GM23338 (cell line): ENCODE measurements around the gene CLEC5A. TPM values are rescaled to one million over a fixed set of nuclear protein-coding genes. Genes with fewer than 3 reads are reported as not detected.

Source experiments
- ATAC-seq: fragments of 200-7000 bp; cut with Tn5 transposase; 3 replicates; pipeline ENCODE4 v1.9.1; 2020
- DNase-seq: peaks from one replicate; pipeline ENCODE4 v3.0.0-alpha.2; 2015; ENCODE audit warnings: low spot score
- H2AFZ ChIP-seq: fragments of 200-600 bp; sonication (generic); 2 replicates; pipeline ENCODE4 v1.8.0; 2016; ENCODE audit warnings: antibody characterized with exemption, mild to moderate bottlenecking, moderate library complexity
- H3F3A ChIP-seq: fragments of 200-600 bp; sonication (generic); replicated peaks from 2 replicates; pipeline ENCODE4 v1.8.0; 2017; ENCODE audit warnings: antibody characterized with exemption, mixed run types, low read depth
- H3K27ac ChIP-seq: fragments of 200-600 bp; sonication (generic); 2 replicates; pipeline ENCODE4 v1.6.1; 2016; ENCODE audit warnings: low read depth
- H3K27me3 ChIP-seq: fragments of 200-600 bp; sonication (generic); 2 replicates; pipeline ENCODE4 v1.8.0; 2016; ENCODE audit warnings: mild to moderate bottlenecking, mixed run types, moderate library complexity; ENCODE audit not compliant: insufficient read depth
- H3K36me3 ChIP-seq: fragments of 200-600 bp; sonication (generic); 2 replicates; pipeline ENCODE4 v1.8.0; 2016; ENCODE audit warnings: mild to moderate bottlenecking; ENCODE audit not compliant: insufficient read depth
- H3K4me1 ChIP-seq: fragments of 200-600 bp; sonication (generic); 2 replicates; pipeline ENCODE4 v1.8.0; 2016; ENCODE audit warnings: mild to moderate bottlenecking, moderate library complexity; ENCODE audit not compliant: insufficient read depth
- H3K4me2 ChIP-seq: fragments of 200-600 bp; sonication (generic); 2 replicates; pipeline ENCODE4 v1.7.1; 2017; ENCODE audit warnings: mixed run types
- H3K4me3 ChIP-seq: fragments of 200-600 bp; sonication (generic); 2 replicates; pipeline ENCODE4 v1.6.1; 2016; ENCODE audit warnings: mixed run types
- H3K79me2 ChIP-seq: fragments of 200-600 bp; sonication (generic); replicated peaks from 2 replicates; pipeline ENCODE4 v1.8.0; 2017; ENCODE audit warnings: mild to moderate bottlenecking; ENCODE audit not compliant: insufficient read depth
- H3K9me2 ChIP-seq: fragments of 200-600 bp; sonication (generic); 2 replicates; pipeline ENCODE4 v1.8.0; 2017; ENCODE audit not compliant: insufficient read depth
- H4K20me1 ChIP-seq: fragments of 200-600 bp; sonication (generic); replicated peaks from 2 replicates; pipeline ENCODE4 v1.8.0; 2017; ENCODE audit warnings: mild to moderate bottlenecking; ENCODE audit not compliant: insufficient read depth
- H3K27ac Mint-ChIP-seq: 2 replicates; pipeline ENCODE4 v1.8.0; 2020; ENCODE audit warnings: inconsistent platforms, mild to moderate bottlenecking, moderate library complexity, mixed read lengths
- H3K27me3 Mint-ChIP-seq: 3 replicates; pipeline ENCODE4 v1.8.0; 2022; ENCODE audit warnings: low read depth, mild to moderate bottlenecking, moderate library complexity, mixed read lengths, inconsistent platforms; ENCODE audit not compliant: insufficient read depth, poor library complexity
- H3K36me3 Mint-ChIP-seq: 3 replicates; pipeline ENCODE4 v1.8.0; 2021; ENCODE audit warnings: low read depth, mild to moderate bottlenecking, inconsistent platforms, moderate library complexity, mixed read lengths
- H3K4me1 Mint-ChIP-seq: 3 replicates; pipeline ENCODE4 v1.8.0; 2020; ENCODE audit warnings: mild to moderate bottlenecking, inconsistent platforms, mixed read lengths
- H3K4me3 Mint-ChIP-seq: 3 replicates; pipeline ENCODE4 v1.8.0; 2021; ENCODE audit warnings: moderate library complexity, mild to moderate bottlenecking, inconsistent platforms, mixed read lengths
- H3K9me3 Mint-ChIP-seq: 3 replicates; pipeline ENCODE4 v1.8.0; 2020; ENCODE audit warnings: moderate library complexity, mild to moderate bottlenecking, inconsistent platforms, mixed read lengths
- CREB1 ChIP-seq: fragments of 250-450 bp; sonication (Bioruptor Pico); IDR thresholded peaks from 2 replicates; pipeline ENCODE4 v1.5.0; 2020; ENCODE audit warnings: low read depth, mild to moderate bottlenecking, moderate library complexity
- CTCF ChIP-seq, 2 experiments: fragments of 200-600 bp in 1 of 2; sonication (generic) in 1 of 2; conservative IDR thresholded peaks; 2 replicates each; pipeline versions ENCODE4 v1.5.1 to v1.6.1; 2016 to 2017; ENCODE audit warnings: antibody characterized with exemption in 2 of 2, low read depth in 2 of 2, mild to moderate bottlenecking in 2 of 2, moderate library complexity in 1 of 2
- JUNB ChIP-seq: IDR thresholded peaks from one replicate; pipeline ENCODE4 v1.6.1; 2016; ENCODE audit warnings: antibody characterized with exemption; ENCODE audit not compliant: unreplicated experiment
- NANOG ChIP-seq: IDR thresholded peaks from 2 replicates; pipeline ENCODE4 v1.6.1; 2016; ENCODE audit warnings: antibody characterized with exemption, borderline replicate concordance
- REST ChIP-seq: IDR thresholded peaks from one replicate; pipeline ENCODE4 v1.6.1; 2018; ENCODE audit warnings: antibody characterized with exemption; ENCODE audit not compliant: unreplicated experiment
- STAT1 ChIP-seq: IDR thresholded peaks from one replicate; pipeline ENCODE4 v1.6.1; 2016; ENCODE audit warnings: antibody characterized with exemption; ENCODE audit not compliant: unreplicated experiment
- ZNF114 ChIP-seq: fragments of 250-450 bp; sonication (Bioruptor Pico); IDR thresholded peaks from 2 replicates; pipeline ENCODE4 v1.5.0; 2020; ENCODE audit warnings: mild to moderate bottlenecking, moderate library complexity
- ZNF331 ChIP-seq: fragments of 250-450 bp; sonication (Bioruptor Pico); IDR thresholded peaks from 2 replicates; pipeline ENCODE4 v1.5.0; 2020; ENCODE audit warnings: low read depth, mild to moderate bottlenecking, moderate library complexity
- ZNF462 ChIP-seq: fragments of 250-450 bp; sonication (Bioruptor Pico); IDR thresholded peaks from 2 replicates; pipeline ENCODE4 v1.5.0; 2020; ENCODE audit warnings: mild to moderate bottlenecking, moderate library complexity
- polyA plus RNA-seq: library from polyadenylated mRNA; unstranded; fragments of >200 nt; fragmentation: Nextera tagmentation; extraction: Ambion mirVana; gene quantifications from 2 replicates; pipeline ENCODE4 v1.2.1, GENCODE V29; 2016
- total RNA-seq: library from RNA; depleted of rRNA; stranded (reverse); fragments of >200 nt; shearing (Covaris generic); gene quantifications from 2 replicates; pipeline ENCODE4 v1.2.3, GENCODE V29; 2014

The CLEC5A gene
- total and polyA plus RNA-seq, 2 experiments from 2014 or later, result not detected

GRCh38 chr7:141928845-141929195 lies 18.0 kb downstream of the CLEC5A start (continued):
- TF ChIP-seq REST, result no peak
- TF ChIP-seq NANOG, result no peak
- no peak for TF ChIP-seq CREB1 (CRISPR knock-in tag)

DNA sequence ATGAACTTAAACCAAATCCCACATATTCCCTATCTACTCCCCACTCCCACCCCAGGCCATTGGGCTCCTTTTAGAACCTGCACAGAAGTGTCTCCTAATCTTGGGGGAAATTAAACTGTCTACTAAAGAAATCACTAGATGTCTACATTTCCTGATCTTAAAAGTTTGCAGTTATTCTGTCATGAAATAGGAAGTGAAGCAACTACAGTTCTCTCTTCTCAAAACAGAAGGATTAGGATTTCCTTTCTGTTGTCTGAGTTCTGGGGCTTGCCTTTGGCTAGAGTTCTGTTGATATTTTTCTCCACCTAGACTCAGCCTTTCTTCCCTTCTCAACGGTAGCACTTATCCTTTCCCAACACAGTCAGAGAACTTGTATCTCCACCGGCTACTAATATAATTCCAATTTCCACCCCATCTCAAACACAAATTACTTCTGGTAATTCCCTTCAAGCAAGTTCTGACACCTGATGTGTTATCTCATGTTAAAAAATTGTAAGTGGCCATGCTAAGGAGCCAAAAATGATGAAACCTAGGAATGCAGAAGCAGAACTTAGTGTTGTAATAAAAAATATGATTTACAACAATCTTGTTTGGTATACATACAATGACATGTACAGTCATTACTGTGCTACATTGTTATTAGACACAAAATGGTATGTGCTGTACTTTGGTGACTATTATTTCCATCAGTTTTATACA lies 18.5 kb downstream of the CLEC5A start:
- no peaks in the 10 kb centered on the region for H3K79me2 ChIP-seq
- Mint-ChIP-seq H3K4me1 (peaks cover 11% of the 10 kb centered on the region), H3K36me3 (0 out of 3 replicates have a peak, but pooled peaks cover 2% of the 10 kb centered on the region), H3K9me3 (peaks cover 4% of the 10 kb centered on the region; the same call in 2 of the 3 replicates), H3K27ac (no peak overlapping the region), H3K4me3 (no peak overlapping the region), H3K27me3 (peaks cover 4% of the 10 kb centered on the region)
- H3K4me3 ChIP-seq, result no peak overlapping the region
- no peaks in the 10 kb centered on the region for H4K20me1 ChIP-seq
- no peak overlapping the region for H3K4me2 ChIP-seq
- no peak overlapping the region for H3K27ac ChIP-seq
- no peaks in the 10 kb centered on the region for H3K27me3 ChIP-seq
- no peaks in the 10 kb centered on the region for H3K4me1 ChIP-seq
- DNase-seq (no peak), ATAC-seq (no peak)
- no peaks in the 10 kb centered on the region for H3K9me2 ChIP-seq
- H3K36me3 ChIP-seq, result no peaks in the 10 kb centered on the region
- H2AFZ ChIP-seq, result no peak overlapping the region
- no peaks in the 10 kb centered on the region for H3F3A ChIP-seq
- TF ChIP-seq ZNF114 (CRISPR knock-in tag), result no peak
- no peak for TF ChIP-seq ZNF462
- TF ChIP-seq NANOG, result no peak
- TF ChIP-seq CTCF (conservative IDR thresholded peaks at IDR 0.05; ENCODE audit: low read depth in 2 of 2), result no peak
- no peak for TF ChIP-seq ZNF331
- no peak for TF ChIP-seq STAT1
- no peak for TF ChIP-seq REST
- TF ChIP-seq JUNB, result no peak
